M059J (cell line): Measurements from ENCODE around the gene NDUFAF5. TPM values are rescaled to one million over a fixed set of nuclear protein-coding genes. Genes with fewer than 3 reads are reported as not detected.
"Not testable (repeated sequence)": the region's sequence is repeated elsewhere in the genome, so short reads cannot be mapped to it uniquely, and the experiment has no call there.

ENCODE experiments used
- DNase-seq: peaks from one replicate; pipeline ENCODE4 v3.0.0-alpha.2; 2012; ENCODE audit warnings: low read depth
- total RNA-seq: library from RNA; depleted of rRNA; stranded (reverse); fragments of >200 nt; shearing (Covaris generic); gene quantifications from 2 replicates; pipeline ENCODE4 v1.2.3, GENCODE V29; 2014; rRNA removed

NDUFAF5 gene, protein sequence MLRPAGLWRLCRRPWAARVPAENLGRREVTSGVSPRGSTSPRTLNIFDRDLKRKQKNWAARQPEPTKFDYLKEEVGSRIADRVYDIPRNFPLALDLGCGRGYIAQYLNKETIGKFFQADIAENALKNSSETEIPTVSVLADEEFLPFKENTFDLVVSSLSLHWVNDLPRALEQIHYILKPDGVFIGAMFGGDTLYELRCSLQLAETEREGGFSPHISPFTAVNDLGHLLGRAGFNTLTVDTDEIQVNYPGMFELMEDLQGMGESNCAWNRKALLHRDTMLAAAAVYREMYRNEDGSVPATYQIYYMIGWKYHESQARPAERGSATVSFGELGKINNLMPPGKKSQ
- 27.6 and 43.6 TPM in 2 replicates for total RNA-seq

DNA sequence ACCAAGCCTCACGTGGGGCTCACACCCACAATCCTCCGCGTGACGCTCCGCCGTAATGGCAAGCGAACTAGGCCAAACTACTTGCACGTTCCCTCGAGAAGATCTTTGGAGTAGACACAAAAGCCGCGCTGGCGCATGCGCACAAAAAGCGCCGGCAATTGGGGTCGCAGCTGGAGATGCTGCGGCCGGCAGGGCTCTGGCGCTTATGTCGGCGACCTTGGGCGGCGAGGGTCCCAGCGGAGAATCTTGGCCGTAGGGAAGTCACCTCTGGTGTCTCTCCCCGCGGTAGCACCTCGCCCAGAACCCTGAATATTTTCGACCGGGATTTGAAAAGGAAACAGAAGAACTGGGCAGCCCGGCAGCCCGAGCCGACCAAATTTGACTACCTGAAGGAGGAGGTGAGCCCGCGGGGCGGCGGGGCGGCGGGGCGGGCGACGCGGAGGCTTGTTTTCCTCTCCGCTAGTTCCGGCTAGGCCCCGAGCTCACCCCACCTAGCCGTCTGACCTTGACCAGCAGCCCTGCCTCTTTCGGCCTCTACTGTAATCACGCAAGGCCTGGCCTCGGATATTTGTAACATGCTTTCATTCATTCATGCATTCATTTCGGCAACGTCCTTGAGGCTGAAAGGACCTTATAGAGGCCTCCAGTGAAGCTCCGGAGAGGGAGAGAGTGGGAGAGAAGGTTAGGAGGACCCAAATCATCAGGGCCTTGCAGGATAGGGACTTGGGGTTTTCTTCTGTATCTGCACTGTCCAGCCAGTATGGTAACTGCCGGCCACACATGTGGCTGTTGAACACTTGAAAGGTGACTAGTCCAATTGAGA lies at the start of gene NDUFAF5, which contains the start of gene ESF1:
TSS of gene NDUFAF5 (plus strand) at position 136 of the 823 bp plus-strand sequence. CDS start at position 177, 41 bp downstream.
TSS of gene ESF1 (minus strand) at position 27 of the 823 bp plus-strand sequence. CDS start 1,779 bp downstream, outside the sequence.
- peak; percentile 99 for DNase-seq

DNA sequence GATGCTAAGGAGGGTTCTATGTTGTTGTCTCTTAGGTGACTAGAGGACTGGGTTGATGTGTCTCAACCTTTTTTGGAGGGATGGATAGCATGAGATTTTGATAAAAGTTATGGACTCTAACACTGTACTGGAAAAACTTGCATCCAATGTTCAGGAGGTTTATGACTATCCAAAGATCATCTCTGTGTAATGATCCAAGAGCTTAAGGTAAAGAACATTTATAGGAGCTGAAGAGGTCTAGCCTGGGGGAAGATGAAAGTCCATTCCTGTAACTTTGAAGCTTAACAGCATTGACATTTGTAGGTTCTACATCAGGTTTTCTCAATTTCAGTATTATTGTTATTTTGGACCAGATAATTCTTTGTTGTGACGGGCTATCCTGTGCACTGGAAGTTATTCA lies 49.0 kb upstream of the NDUFAF5 start:
- DNase-seq: no peak

DNA sequence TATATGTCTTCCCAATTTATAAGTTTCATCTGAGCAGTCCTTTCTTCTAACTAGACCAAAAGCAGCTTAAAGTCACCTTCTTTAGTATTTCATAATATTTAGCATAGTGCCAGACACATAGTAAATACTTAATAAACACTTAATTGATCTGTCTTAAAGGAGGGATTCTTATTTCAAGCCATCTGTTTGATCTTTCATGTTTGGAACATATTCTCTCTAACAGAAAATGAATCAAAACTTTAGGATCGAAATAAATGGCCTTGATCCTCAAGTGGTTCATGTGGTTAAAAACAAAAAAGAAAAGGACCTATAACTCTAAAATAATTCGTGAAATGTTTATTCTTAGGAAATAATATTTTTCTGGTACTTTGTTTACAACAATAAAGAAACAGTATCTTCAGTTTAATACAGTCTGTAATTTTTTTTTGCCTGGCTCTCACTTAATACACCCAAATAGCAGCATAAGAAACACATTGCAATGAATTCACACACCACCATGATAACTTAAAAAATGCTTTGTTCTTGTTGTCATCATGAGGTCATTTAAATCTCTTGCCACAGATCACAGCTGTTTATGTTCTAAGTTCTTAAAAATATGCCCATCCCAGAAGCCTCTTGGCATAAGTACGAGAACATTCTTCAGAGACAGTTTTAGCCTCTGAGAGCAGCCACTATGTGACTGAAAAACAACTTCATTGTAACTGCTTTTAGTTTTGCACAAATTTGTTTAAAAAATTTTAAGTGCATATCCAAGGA lies 48.2 kb upstream of the NDUFAF5 start:
- DNase-seq: no peak

DNA sequence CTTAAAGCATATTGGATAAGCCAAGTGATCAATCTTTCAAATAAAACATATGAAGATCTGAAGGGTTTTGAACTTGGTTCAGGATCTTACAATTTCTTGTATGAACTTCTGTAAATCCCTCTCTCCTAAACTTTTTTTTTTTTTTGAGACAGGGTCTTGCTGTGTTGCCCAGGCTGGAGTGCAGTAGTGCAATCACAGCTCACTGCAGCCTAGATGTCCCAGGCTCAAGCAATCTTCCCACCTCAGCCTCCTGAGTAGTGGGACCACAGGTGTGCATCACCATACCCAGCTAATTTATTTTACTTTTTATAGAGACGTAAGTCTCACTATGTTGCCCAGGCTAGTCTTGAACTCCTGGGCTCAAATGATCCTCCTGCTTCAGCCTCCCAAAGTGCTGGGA lies 46.6 kb upstream of the NDUFAF5 start:
- DNase-seq: not testable (repeated sequence)

DNA sequence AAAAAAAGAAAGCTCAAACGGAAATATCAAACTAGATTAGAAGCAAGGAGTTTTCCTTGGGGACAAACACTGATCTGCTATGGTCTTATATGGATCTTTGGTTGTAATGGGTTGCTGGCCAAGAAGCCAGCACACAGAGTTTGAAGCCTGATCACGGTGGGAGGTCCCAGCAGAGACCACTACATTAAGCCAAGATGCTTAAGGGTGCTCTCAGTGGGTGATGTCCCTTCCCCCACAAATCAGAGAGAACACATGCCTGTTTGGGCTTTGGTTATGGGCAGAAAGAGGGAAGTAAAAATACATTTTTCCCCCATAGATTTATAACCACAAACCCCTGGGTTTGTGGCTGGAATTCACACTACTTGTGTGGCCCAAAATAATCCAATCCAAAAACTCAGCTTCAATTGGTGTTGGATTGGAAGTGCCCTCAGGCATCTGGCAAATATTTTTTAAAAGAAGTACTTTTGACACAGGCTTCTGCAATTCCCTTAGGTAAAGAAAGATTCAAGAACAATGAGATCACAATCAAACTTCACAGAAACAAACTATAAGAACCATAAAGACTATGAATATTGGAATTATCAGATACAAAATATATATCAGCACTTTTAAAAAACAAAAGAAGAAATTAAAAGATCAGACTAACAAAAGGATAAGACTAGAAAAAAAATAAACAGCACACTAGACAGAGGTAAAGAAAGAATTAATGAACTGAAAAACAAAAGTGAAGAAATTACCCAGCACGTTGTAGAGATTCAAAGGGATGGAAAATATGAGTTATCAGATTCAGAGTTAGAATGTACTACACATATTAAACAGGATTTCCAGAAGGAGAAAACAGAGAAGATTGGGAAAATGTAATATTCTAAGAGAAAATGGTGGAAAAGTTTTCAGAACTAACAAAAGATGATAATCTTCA lies 44.8 kb upstream of the NDUFAF5 start:
- DNase-seq: no peak

DNA sequence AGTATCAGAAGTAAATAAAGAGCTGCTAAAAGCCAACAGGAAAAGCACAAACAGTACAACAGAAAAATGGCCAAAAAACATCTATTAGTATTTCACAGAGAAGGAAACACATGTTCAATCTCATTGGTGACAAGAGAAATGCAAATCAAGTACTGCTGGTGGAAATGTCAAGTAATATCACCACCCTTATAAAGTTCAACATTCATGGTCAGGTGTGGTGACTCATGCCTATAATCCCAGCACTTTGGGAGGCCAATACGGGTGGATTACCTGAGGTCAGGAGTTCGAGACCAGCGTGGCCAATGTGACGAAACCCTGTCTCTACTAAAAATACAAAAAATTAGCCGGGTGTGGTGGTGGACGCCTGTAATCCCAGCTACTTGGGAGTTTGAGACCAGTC lies 42.9 kb upstream of the NDUFAF5 start:
- DNase-seq: no peak

DNA sequence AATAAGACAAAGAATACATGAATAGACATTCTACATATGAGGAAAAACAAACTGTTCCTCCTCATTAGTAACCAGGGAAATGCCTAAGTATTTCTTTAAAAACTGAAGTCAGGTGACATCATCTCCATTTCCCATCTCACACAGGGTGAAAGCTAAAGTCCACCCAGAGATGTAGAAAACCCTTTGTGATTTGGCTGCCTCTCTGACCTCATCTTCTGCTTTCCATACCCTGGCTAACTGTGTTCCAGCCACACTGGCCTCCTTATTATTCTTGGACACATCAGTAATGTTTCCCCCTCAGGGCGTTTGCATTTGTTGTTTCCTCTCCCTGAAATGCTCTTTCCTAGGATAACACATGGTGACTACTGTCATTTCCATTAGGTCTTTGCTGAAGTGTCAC lies 40.5 kb upstream of the NDUFAF5 start:
- peak; percentile 44 for DNase-seq

DNA sequence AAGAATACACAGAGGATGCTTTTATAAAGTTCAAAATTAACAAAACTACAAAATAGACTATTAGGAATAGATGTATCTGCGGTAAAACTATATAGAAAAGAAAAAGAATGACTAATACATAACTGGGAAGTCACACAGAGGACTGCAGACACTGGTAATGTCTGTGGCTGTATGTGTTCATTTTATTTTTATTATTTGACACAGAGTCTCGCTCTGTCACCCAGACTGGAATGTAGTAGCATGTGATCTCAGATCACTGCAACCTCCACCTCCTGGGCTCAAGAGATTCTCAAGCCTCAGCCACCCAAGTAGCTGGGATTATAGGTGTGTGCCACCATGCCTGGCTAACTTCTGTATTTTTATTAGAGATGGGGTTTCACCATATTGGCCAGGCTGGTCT lies 39.0 kb upstream of the NDUFAF5 start:
- DNase-seq: no peak

DNA sequence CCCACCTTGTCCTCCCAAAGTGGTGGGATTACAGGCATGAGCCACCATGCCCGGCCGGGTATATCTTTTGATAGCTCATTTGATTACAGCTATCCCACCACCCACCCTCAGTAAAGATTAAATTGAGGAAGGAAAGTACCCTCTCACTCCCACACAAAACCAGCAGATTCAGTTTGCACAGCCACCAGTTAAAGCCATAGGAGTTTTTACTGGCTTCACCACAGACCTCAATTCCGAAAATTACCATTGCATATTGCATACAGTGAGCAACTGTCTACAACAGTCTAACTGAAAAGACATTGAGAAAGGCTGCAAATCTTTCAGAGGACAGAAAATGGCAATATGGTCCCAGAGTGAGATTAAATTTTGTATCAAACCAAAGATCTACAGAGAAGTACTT lies 35.0 kb upstream of the NDUFAF5 start:
- DNase-seq: no peak

DNA sequence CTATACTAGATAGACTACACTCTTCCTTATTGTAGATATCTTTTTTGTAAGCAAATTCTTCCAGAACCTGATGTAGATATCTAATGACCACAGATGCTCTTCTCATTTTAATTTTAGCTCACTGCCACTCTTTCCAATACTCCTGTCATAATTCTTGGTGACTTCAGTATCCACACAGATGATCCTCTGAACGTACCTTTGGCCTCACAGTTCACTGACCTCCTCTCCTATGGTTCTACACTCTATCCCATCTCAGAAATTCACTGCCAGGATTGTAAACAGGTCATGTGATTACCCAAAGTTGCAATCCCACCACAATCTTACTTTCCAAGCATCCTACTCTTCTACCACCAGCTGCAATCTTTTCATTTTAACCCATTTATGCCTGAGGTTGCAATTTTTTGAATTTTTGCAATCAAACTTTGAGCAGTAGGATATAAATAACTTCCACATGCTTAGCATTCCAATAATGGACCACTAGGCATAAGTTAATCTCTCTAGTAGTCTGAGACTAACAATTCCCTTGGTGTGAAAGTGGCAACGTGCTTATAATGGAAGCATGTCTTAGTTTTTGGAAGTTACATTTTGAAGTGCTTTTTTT lies 31.3 kb upstream of the NDUFAF5 start:
- no peak for DNase-seq

DNA sequence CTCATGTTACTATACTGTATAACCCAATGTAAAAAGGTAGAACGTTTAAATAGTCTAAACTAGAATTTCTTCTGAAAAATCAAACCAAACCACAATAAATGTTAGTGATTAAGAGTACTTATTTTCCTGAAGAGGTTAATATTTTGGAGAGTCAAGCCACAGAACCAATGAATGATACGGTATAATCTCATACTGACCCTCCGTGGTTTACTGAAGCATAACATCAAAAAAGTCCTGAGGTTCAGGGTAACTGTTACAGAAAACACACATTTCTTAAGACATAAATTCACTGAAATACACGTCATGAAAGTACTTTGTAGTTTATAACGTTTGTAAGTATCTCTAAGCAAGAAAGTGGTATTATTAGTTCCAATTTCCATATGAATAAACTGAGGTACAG lies 29.0 kb upstream of the NDUFAF5 start:
- DNase-seq: no peak

DNA sequence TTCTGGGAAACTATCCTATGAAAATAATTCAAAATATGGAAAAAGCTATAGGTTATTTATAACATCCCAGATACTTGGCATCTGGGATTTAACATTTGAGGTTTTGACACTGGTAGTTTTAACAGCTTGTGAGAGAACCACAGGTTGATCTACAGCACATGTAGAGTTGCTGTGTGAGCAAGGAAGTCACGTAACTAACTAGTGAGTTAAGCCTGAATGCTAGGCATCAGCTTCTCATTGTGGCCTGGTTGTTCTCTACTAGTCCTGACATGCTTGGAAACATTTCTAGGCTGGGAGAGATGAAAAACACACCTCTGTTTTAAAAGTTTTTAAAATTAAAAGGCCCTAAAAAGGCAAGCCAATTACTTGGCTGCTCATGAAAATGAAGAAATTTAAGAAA lies 28.3 kb upstream of the NDUFAF5 start:
- no peak for DNase-seq

DNA sequence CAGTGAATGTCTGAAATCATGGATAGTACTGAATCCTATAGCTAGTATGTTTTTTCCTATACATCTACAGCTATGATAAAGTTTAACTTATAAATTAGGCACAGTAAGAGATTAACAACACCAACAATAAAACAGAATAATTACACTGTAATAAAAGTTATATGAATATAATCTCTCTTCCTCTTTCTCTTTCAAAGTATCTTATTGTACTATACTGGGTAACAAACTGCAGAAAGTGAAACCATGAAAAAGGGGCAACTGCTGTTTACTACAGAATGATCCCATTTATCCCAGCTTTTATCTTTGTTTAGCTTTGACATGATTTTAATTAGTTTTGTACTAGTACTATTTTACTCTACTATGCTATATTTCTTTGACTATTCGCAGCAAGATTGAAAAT lies 25.9 kb upstream of the NDUFAF5 start:
- no peak for DNase-seq

DNA sequence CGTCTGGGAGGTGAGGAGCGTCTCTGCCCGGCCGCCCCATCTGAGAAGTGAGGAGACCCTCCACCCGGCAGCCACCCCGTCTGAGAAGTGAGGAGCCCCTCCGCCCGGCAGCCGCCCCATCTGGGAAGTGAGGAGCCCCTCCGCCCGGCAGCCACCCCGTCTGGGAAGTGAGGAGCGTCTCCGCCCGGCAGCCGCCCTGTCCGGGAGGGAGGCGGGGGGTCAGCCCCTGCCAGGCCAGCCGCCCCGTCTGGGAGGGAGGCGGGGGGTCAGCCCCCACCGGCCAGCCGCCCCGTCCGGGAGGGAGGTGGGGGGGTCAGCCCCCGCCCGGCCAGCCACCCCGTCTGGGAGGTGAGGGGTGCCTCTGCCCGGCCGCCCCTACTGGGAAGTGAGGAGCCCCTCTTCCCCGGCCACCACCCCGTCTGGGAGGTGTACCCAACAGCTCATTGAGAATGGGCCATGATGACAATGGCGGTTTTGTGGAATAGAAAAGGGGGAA lies 24.3 kb upstream of the NDUFAF5 start:
- DNase-seq: not testable (repeated sequence)

DNA sequence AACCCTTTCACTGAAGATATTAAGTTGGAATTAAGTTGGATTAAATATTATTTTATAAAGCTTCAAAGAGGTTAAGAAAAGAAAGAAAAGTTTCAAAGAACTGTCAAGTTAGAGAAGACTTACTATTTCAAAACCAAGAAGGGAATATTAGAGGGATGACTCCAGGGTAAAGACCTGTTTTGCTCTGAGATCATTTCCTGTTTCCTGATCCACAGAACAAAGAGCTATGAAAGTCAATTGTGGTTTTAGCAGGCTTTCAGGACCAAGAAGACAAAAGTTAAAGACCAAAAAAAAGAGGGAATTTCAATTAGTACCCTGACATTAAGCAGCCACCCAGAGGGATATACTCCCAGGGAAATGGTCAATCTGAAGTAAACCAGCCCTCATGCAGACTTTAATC lies 19.5 kb upstream of the NDUFAF5 start:
- peak; percentile 46 for DNase-seq

DNA sequence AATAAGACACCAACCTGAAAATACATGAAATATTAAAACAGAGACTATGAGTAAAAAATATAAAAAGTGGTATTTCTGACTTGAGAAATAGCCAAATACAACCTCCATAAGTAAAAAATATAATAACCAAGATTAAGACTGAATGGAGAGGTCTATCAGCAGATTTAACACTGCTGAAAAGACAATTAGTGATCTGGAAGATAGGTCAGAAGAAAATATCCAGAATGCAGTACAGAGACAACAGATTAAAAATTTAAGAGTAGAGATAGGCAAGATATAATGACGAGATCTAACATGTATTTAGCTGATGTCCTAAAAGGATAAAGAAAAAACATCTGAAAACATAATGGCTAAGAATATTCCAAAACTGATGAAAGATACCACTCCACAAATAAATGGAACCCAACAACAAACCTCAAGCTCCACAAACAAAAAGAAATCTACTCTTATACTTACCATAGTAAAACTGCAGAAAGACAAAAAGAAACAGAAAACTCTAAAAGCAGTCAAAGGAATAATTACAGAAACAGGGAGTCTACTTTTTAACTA lies 18.9 kb upstream of the NDUFAF5 start:
- no peak for DNase-seq

DNA sequence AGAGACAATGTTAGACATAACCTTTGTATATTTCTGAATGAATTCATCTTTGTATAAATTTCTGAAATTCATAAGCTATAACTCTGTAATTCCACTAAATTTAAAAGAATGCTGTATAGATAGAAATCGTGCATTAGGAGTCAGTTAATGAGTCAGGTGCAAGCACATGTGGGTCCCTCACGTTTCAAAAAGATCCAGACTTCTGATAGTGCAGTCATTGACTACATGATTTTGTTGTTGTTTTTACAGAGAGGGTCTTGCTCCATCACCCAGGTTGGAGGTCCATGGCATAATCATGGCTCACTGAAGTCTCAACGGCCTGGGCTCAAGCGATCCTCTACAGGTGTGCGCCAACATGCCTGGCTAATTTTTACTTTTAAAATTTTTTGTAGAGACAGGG lies 14.7 kb upstream of the NDUFAF5 start:
- no peak for DNase-seq

DNA sequence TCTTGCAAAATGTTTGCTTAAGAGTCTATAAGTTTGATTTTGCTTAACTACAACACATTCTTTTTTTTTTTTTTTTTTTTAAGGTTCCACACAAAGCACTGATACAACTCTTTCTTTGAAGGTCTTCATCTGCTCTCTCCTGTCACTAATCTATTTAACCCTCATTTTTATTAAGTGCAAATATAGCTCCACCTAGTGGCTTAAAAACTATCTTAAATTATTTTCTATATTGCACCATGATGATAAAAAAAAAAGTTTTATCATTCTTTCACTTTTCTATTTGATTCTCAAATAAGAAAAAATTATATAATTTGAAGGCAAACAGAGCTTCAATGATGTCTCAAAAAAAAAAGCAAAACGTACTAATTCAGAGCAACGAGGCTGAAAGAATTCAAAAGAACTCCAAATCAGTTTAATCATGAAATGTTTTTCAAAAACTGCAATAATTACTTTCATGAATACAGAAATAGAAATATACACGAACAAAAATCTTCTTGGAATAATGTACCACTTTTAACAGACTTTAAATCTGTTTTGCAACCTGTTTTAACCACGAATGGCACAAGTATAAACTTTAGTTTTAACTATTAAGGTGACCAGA lies 12.9 kb upstream of the NDUFAF5 start:
- DNase-seq: peak; percentile 36

DNA sequence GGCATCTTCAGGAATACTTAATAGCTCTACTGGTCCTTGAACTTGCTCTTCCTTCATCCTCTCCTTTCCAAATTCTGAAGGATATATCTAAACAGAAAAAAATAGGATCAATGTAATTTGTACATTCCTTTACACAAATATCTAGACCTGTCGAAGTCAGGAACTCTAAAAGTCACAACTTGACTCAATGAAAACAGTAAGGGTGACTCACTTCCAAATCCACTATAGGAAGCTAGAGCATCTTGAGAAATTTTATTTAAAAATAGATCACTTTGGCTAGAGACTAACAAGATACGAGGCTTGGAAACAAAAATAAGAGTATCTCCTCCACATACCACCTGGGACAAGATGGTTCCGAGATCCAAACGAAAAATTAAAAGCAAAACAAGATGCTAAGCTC lies 12.3 kb upstream of the NDUFAF5 start:
- no peak for DNase-seq

DNA sequence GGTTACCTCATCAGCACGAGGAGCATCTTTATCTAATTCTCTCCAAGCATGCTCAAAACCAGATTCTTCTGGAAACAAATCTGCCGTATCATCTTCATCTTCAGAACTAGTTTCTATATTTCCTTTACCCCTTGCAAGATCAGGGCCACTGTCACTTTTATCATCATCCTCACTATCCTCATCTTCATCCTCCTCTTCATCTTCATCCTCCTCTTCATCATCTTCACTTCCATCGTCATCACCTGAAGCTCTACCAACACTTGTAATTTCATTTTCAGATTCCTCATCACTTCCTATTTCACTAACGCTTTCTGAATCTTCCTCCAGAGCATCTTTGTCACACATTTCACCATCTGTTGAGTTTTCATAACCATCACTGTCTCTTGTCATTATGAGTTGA lies 9.0 kb upstream of the NDUFAF5 start:
- no peak for DNase-seq
